Activated CD4-positive, alpha-beta T cell treated with anti-CD3 and anti-CD28 coated beads, Interleukin-2, amount 50 U/mL, for 4 hours (primary cell): ENCODE data around the gene RAP1B.

ENCODE experiments used
- DNase-seq, 2 experiments: peaks; one replicate each; pipeline ENCODE4 v3.0.0-alpha.2; 2020

Gene RAP1B

GRCh38 chr12:68612202-68612601, 1.5 kb downstream of the RAP1B start:
- no peak for DNase-seq

GRCh38 chr12:68612697-68613096, 2.0 kb downstream of the RAP1B start:
- no peak for DNase-seq

GRCh38 chr12:68613209-68613904, 2.7 kb downstream of the RAP1B start:
- DNase-seq: peak; percentile 44 to 53

GRCh38 chr12:68614105-68614679, 3.5 kb downstream of the RAP1B start:
- no peak for DNase-seq

- no peak for DNase-seq
Measured at GRCh38 chr12:68614769-68615168, 4.1 kb downstream of the RAP1B start.

- DNase-seq: no peak
Measured at GRCh38 chr12:68617160-68617926, 6.6 kb downstream of the RAP1B start.

- no peak for DNase-seq
Measured at GRCh38 chr12:68619541-68619940, 8.8 kb downstream of the RAP1B start.

- no peak for DNase-seq
Measured at GRCh38 chr12:68620519-68621471, 10.1 kb downstream of the RAP1B start.

- DNase-seq: no peak
Measured at GRCh38 chr12:68621472-68622081, 10.9 kb downstream of the RAP1B start.

GRCh38 chr12:68622250-68622649, 11.6 kb downstream of the RAP1B start:
- no peak for DNase-seq

GRCh38 chr12:68623059-68623458, 12.4 kb downstream of the RAP1B start:
- no peak for DNase-seq

- no peak for DNase-seq
Measured at GRCh38 chr12:68623984-68624383, 13.3 kb downstream of the RAP1B start.

- DNase-seq: no peak
Measured at GRCh38 chr12:68624933-68625332, 14.2 kb downstream of the RAP1B start.

GRCh38 chr12:68627673-68628319, 17.1 kb downstream of the RAP1B start:
- DNase-seq: no peak

GRCh38 chr12:68628698-68629097, 18.0 kb downstream of the RAP1B start:
- DNase-seq: no peak

GRCh38 chr12:68630050-68630449, 19.4 kb downstream of the RAP1B start:
- DNase-seq: no peak

- DNase-seq: no peak
Measured at GRCh38 chr12:68630598-68630997, 19.9 kb downstream of the RAP1B start.

- DNase-seq: no peak
Measured at GRCh38 chr12:68631227-68631626, 20.5 kb downstream of the RAP1B start.

- DNase-seq: no peak
Measured at GRCh38 chr12:68632486-68632885, 21.8 kb downstream of the RAP1B start.

GRCh38 chr12:68633614-68634558, 23.2 kb downstream of the RAP1B start:
- DNase-seq: no peak

- no peak for DNase-seq
Measured at GRCh38 chr12:68636268-68636667, 25.6 kb downstream of the RAP1B start.
